K562 (cell line): ENCODE data around the gene STPG4.

ENCODE experiments used
- BACH1 ChIP-seq: fragments of 200-800 bp; sonication (Bioruptor generic); IDR thresholded peaks from 2 replicates; pipeline ENCODE4 v1.6.1; 2016; ENCODE audit warnings: missing genetic modification characterization, missing compliant biosample characterization
- CSDE1 ChIP-seq, 2 experiments: fragments of 450-650 bp; IDR thresholded peaks; 2 replicates each; pipeline ENCODE4 v1.6.1; 2016; ENCODE audit warnings: mild to moderate bottlenecking in 1 of 2
- HOMEZ ChIP-seq: fragments of 250-450 bp; sonication (Bioruptor Pico); IDR thresholded peaks from 2 replicates; pipeline ENCODE4 v1.4.0; 2020; ENCODE audit warnings: mild to moderate bottlenecking, moderate library complexity
- POU5F1 ChIP-seq: fragments of 150-350 bp; IDR thresholded peaks from 2 replicates; pipeline ENCODE4 v1.6.1; 2014; ENCODE audit warnings: borderline replicate concordance, low read length, low read depth, mild to moderate bottlenecking; ENCODE audit not compliant: partially characterized antibody
- RFX5 ChIP-seq: IDR thresholded peaks from 2 replicates; pipeline ENCODE4 v1.6.1; 2011; ENCODE audit warnings: low read depth, mild to moderate bottlenecking, improper control_type of control experiment, low read length
- SREBF2 ChIP-seq: sonication (generic); formaldehyde crosslinking; IDR thresholded peaks from 2 replicates; pipeline ENCODE4 v1.4.0; 2020; ENCODE audit warnings: mild to moderate bottlenecking, missing genetic modification reagents
- TCF3 ChIP-seq: sonication (generic); formaldehyde crosslinking; IDR thresholded peaks from 2 replicates; pipeline ENCODE4 v1.4.0; 2020; ENCODE audit warnings: mild to moderate bottlenecking, missing genetic modification reagents
- ZNF431 ChIP-seq: sonication (generic); formaldehyde crosslinking; IDR thresholded peaks from 2 replicates; pipeline ENCODE4 v1.8.0; 2022; ENCODE audit warnings: mild to moderate bottlenecking, missing genetic modification reagents
- TF ChIP-seq, protein P1 (sequence below), 3 experiments: IDR thresholded peaks in 2 of 3; conservative IDR thresholded peaks in 1 of 3; 2 replicates each; pipeline ENCODE4 v1.5.1; 2011 to 2012; ENCODE audit warnings: low read length in 3 of 3, mild to moderate bottlenecking in 3 of 3, control low read depth in 2 of 3, improper control_type of control experiment in 1 of 3, inconsistent platforms in 1 of 3, low read depth in 1 of 3, mixed read lengths in 1 of 3, moderate library complexity in 1 of 3; ENCODE audit not compliant: insufficient read depth in 2 of 3

- TF ChIP-seq HOMEZ (CRISPR knock-in tag) (no peak), SREBF2 (no peak), BACH1 (tag) (no peak), POU5F1 (no peak), CSDE1 (IDR thresholded peaks at IDR 0.05) (no peak), TCF3 (no peak), RFX5 (no peak), ZNF431 (CRISPR knock-in tag) (no peak)
- TF ChIP-seq, protein P1, sequence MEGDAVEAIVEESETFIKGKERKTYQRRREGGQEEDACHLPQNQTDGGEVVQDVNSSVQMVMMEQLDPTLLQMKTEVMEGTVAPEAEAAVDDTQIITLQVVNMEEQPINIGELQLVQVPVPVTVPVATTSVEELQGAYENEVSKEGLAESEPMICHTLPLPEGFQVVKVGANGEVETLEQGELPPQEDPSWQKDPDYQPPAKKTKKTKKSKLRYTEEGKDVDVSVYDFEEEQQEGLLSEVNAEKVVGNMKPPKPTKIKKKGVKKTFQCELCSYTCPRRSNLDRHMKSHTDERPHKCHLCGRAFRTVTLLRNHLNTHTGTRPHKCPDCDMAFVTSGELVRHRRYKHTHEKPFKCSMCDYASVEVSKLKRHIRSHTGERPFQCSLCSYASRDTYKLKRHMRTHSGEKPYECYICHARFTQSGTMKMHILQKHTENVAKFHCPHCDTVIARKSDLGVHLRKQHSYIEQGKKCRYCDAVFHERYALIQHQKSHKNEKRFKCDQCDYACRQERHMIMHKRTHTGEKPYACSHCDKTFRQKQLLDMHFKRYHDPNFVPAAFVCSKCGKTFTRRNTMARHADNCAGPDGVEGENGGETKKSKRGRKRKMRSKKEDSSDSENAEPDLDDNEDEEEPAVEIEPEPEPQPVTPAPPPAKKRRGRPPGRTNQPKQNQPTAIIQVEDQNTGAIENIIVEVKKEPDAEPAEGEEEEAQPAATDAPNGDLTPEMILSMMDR (IDR thresholded peaks at IDR 0.05 in 2 of 3, conservative IDR thresholded peaks at IDR 0.05 in 1 of 3; ENCODE audit: insufficient read depth in 2 of 3, low read depth in 1 of 3, low read length in 3 of 3) = no peak
Observed at GRCh38 chr2:47076126-47076506, 79.0 kb downstream of the STPG4 start.
